ENCODE data around the gene TNKS2. TPM values are rescaled to one million over a fixed set of nuclear protein-coding genes. Genes with fewer than 3 reads are reported as not detected.
"Not testable (repeated sequence)": the region's sequence is repeated elsewhere in the genome, so short reads cannot be mapped to it uniquely, and the experiment has no call there.

Gene TNKS2
- total RNA-seq, 1 donor from 2014 or later, result 48.2 TPM

GRCh38 chr10:91803386-91804125 is 5.3 kb downstream of the TNKS2 start:
- DNase-seq (ENCODE audit: low read depth), result no peak
- H3K36me3 ChIP-seq (ENCODE audit: control insufficient read depth, insufficient read depth, low read length), result peaks cover 2% of the 10 kb centered on the region
- H3K4me3 ChIP-seq (ENCODE audit: low read depth, low read length), result no peak overlapping the region
- no peaks in the 10 kb centered on the region for H3K27me3 ChIP-seq (ENCODE audit: control insufficient read depth, insufficient read depth, low read length)
- no peak for FAIRE-seq
- TF ChIP-seq, protein P1, sequence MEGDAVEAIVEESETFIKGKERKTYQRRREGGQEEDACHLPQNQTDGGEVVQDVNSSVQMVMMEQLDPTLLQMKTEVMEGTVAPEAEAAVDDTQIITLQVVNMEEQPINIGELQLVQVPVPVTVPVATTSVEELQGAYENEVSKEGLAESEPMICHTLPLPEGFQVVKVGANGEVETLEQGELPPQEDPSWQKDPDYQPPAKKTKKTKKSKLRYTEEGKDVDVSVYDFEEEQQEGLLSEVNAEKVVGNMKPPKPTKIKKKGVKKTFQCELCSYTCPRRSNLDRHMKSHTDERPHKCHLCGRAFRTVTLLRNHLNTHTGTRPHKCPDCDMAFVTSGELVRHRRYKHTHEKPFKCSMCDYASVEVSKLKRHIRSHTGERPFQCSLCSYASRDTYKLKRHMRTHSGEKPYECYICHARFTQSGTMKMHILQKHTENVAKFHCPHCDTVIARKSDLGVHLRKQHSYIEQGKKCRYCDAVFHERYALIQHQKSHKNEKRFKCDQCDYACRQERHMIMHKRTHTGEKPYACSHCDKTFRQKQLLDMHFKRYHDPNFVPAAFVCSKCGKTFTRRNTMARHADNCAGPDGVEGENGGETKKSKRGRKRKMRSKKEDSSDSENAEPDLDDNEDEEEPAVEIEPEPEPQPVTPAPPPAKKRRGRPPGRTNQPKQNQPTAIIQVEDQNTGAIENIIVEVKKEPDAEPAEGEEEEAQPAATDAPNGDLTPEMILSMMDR (IDR thresholded peaks at IDR 0.05; ENCODE audit: insufficient read depth, low read length, severe bottlenecking), result no peak

GRCh38 chr10:91804126-91804510 is 5.9 kb downstream of the TNKS2 start:
- Histone ChIP-seq H3K36me3 (ENCODE audit: control insufficient read depth, insufficient read depth, low read length) (peaks cover 2% of the 10 kb centered on the region), H3K4me3 (ENCODE audit: low read depth, low read length) (no peak overlapping the region), H3K27me3 (ENCODE audit: control insufficient read depth, insufficient read depth, low read length) (no peaks in the 10 kb centered on the region)
- TF ChIP-seq, protein P1 (IDR thresholded peaks at IDR 0.05; ENCODE audit: insufficient read depth, low read length, severe bottlenecking), result no peak
- no peak for DNase-seq (ENCODE audit: low read depth)
- FAIRE-seq, result no peak

DNA sequence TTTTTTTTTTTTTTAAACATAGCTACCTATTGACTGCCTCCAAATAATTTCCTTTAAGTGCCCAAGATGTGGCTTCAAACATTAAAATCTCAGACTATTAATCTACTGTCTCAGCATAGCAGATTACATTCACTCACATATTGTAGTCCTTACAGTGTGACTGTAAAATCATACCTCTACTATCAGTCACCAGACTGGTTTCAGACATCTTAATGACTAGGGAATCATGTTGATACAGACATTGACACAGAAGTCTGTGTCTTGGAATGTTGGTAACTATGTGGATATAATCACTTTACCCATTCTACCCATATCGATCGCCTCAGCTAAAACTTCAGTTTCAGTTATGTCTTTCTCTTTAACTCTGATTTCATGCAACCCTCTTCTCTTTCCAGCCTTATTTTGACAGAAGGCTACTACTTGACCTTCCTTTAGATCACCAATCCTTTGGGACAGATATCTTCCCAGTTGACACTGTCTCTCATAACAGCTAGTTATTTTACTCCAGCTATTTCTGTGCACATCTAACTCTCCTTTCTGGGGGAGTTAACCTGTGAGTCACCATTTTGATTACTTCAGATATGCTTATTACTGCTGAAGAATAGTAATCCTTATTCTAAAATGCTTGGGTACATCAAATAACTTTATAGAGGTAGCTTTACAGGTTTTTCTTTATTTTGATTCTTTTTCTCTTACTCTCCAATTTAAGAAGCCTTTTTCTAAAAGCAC is 7.0 kb downstream of the TNKS2 start:
- DNase-seq (ENCODE audit: low read depth) (no peak), FAIRE-seq (no peak)
- H3K36me3 ChIP-seq (ENCODE audit: control insufficient read depth, insufficient read depth, low read length), result peaks cover 2% of the 10 kb centered on the region
- TF ChIP-seq, protein P1 (IDR thresholded peaks at IDR 0.05; ENCODE audit: insufficient read depth, low read length, severe bottlenecking), result no peak
- H3K27me3 ChIP-seq (ENCODE audit: control insufficient read depth, insufficient read depth, low read length), result no peaks in the 10 kb centered on the region
- no peak overlapping the region for H3K4me3 ChIP-seq (ENCODE audit: low read depth, low read length)

DNA sequence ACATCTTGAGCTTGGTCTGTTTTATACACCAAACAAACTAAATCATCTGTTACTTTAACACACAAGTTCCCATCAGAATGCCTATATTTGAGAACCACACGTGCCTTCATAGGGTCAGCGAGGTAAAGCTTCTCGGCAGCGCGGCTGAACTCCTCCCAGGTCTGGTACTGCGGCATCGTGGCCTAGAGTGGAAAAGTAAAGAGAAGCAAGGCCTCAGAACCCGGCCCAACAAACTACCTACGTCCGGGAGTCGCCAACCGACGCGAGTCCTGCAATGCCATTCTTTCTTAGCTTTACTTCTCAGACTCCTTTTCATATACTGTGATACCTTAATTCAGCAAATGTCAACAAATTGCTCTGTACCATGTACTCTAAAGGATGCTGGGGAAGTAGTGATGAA is 9.0 kb downstream of the TNKS2 start:
- not testable (repeated sequence) for H3K4me3 ChIP-seq (ENCODE audit: low read depth, low read length); H3K36me3 ChIP-seq (ENCODE audit: control insufficient read depth, insufficient read depth, low read length); H3K27me3 ChIP-seq (ENCODE audit: control insufficient read depth, insufficient read depth, low read length); DNase-seq (ENCODE audit: low read depth); FAIRE-seq

GRCh38 chr10:91813251-91813650 is 15.0 kb downstream of the TNKS2 start:
- Histone ChIP-seq H3K27me3 (ENCODE audit: control insufficient read depth, insufficient read depth, low read length) (no peaks in the 10 kb centered on the region), H3K36me3 (ENCODE audit: control insufficient read depth, insufficient read depth, low read length) (peaks cover 7% of the 10 kb centered on the region), H3K4me3 (ENCODE audit: low read depth, low read length) (no peak overlapping the region)
- TF ChIP-seq, protein P1 (IDR thresholded peaks at IDR 0.05; ENCODE audit: insufficient read depth, low read length, severe bottlenecking), result no peak
- DNase-seq (ENCODE audit: low read depth) (no peak), FAIRE-seq (no peak)

- H3K36me3 ChIP-seq (ENCODE audit: control insufficient read depth, insufficient read depth, low read length), result peaks cover 18% of the 10 kb centered on the region
- no peak for FAIRE-seq
Measured at GRCh38 chr10:91816981-91817380, 18.8 kb downstream of the TNKS2 start.

More at GRCh38 chr10:91816981-91817380, 18.8 kb downstream of the TNKS2 start:
- no peak for DNase-seq (ENCODE audit: low read depth)
- TF ChIP-seq, protein P1 (IDR thresholded peaks at IDR 0.05; ENCODE audit: insufficient read depth, low read length, severe bottlenecking), result no peak
- H3K4me3 ChIP-seq (ENCODE audit: low read depth, low read length), result no peak overlapping the region
- no peaks in the 10 kb centered on the region for H3K27me3 ChIP-seq (ENCODE audit: control insufficient read depth, insufficient read depth, low read length)

Data from bronchial epithelial cell (primary cell).